K562 (cell line): ENCODE measurements around the gene FRAT2. TPM values are rescaled to one million over a fixed set of nuclear protein-coding genes. Genes with fewer than 3 reads are reported as not detected.

ENCODE experiments used
- ASH1L ChIP-seq: fragments of 450-650 bp; IDR thresholded peaks from 2 replicates; pipeline ENCODE4 v1.6.1; 2018; ENCODE audit warnings: borderline replicate concordance, mild to moderate bottlenecking, low read depth; ENCODE audit not compliant: partially characterized antibody
- ATF1 ChIP-seq, 2 experiments: fragments of 450-650 bp in 1 of 2; IDR thresholded peaks; 2 replicates each; pipeline ENCODE4 v1.6.1; 2016; ENCODE audit warnings: missing compliant biosample characterization in 1 of 2, missing genetic modification characterization in 1 of 2
- CEBPG ChIP-seq, 3 experiments: fragments of 200-800 bp in 1 of 3; sonication (Bioruptor generic) in 1 of 3; sonication (generic) in 1 of 3; formaldehyde crosslinking in 1 of 3; IDR thresholded peaks in 2 of 3; conservative IDR thresholded peaks in 1 of 3; 2 replicates each; pipeline versions ENCODE4 v1.6.1 to v1.8.0; 2016 to 2022; ENCODE audit warnings: missing compliant biosample characterization in 2 of 3, missing genetic modification characterization in 2 of 3, mild to moderate bottlenecking in 1 of 3, missing genetic modification reagents in 1 of 3
- CXXC5 ChIP-seq: fragments of 250-450 bp; sonication (Bioruptor Pico); IDR thresholded peaks from 2 replicates; pipeline ENCODE4 v1.8.0; 2022; ENCODE audit warnings: inconsistent platforms, mild to moderate bottlenecking, moderate library complexity
- ELF1 ChIP-seq: fragments of 200-800 bp; sonication (Bioruptor generic); IDR thresholded peaks from 2 replicates; pipeline ENCODE4 v1.6.1; 2016; ENCODE audit warnings: missing genetic modification characterization, missing compliant biosample characterization
- FOXM1 ChIP-seq, 2 experiments: fragments of 450-650 bp in 1 of 2; sonication (generic) in 1 of 2; formaldehyde crosslinking in 1 of 2; IDR thresholded peaks; 2 replicates each; pipeline versions ENCODE4 v1.6.1 to v1.9.0; 2017 to 2022; ENCODE audit warnings: low read depth in 2 of 2, mild to moderate bottlenecking in 2 of 2, missing genetic modification reagents in 1 of 2, moderate library complexity in 1 of 2
- FOXP4 ChIP-seq: sonication (generic); formaldehyde crosslinking; IDR thresholded peaks from 2 replicates; pipeline ENCODE4 v1.8.0; 2022; ENCODE audit warnings: mild to moderate bottlenecking, missing genetic modification reagents, borderline replicate concordance
- GATA2 ChIP-seq: sonication (generic); formaldehyde crosslinking; IDR thresholded peaks from 2 replicates; pipeline ENCODE4 v1.4.0; 2020; ENCODE audit warnings: mild to moderate bottlenecking, missing genetic modification reagents
- HNRNPUL1 ChIP-seq: fragments of 200-400 bp; formaldehyde crosslinking; IDR thresholded peaks from 2 replicates; pipeline ENCODE4 v1.6.1; 2017; ENCODE audit warnings: low read length
- MCM7 ChIP-seq, 2 experiments: fragments of 450-650 bp; IDR thresholded peaks; 2 replicates each; pipeline ENCODE4 v1.6.1; 2016 to 2018
- NFATC3 ChIP-seq: fragments of 450-650 bp; IDR thresholded peaks from 2 replicates; pipeline ENCODE4 v1.6.1; 2017; ENCODE audit warnings: mild to moderate bottlenecking
- OTX1 ChIP-seq: fragments of 450-650 bp; formaldehyde crosslinking; IDR thresholded peaks from 2 replicates; pipeline ENCODE4 v1.4.0; 2022; ENCODE audit warnings: mild to moderate bottlenecking
- POLR2B ChIP-seq: fragments of 450-650 bp; IDR thresholded peaks from 2 replicates; pipeline ENCODE4 v1.6.1; 2018; ENCODE audit warnings: low read depth; ENCODE audit not compliant: partially characterized antibody
- SRF ChIP-seq, 2 experiments: fragments of 250-450, 450-650 bp in 1 of 2; sonication (Bioruptor Pico) in 1 of 2; sonication (generic) in 1 of 2; formaldehyde crosslinking; IDR thresholded peaks; 2 replicates each; pipeline versions ENCODE4 v1.5.0 to v1.5.1; 2020 to 2022; ENCODE audit warnings: mild to moderate bottlenecking in 1 of 2, missing genetic modification reagents in 1 of 2
- SRSF9 ChIP-seq: fragments of 200-400 bp; formaldehyde crosslinking; IDR thresholded peaks from 2 replicates; pipeline ENCODE4 v1.6.1; 2017; ENCODE audit warnings: low read depth, low read length, borderline replicate concordance
- TCF3 ChIP-seq: sonication (generic); formaldehyde crosslinking; IDR thresholded peaks from 2 replicates; pipeline ENCODE4 v1.4.0; 2020; ENCODE audit warnings: mild to moderate bottlenecking, missing genetic modification reagents
- XRCC3 ChIP-seq: fragments of 450-650 bp; IDR thresholded peaks from 2 replicates; pipeline ENCODE4 v1.6.1; 2017; ENCODE audit warnings: mild to moderate bottlenecking, moderate library complexity
- ZBTB12 ChIP-seq: fragments of 250-450 bp; sonication (Bioruptor Pico); IDR thresholded peaks from 2 replicates; pipeline ENCODE4 v1.4.0; 2020
- ZNF551 ChIP-seq: fragments of 250-450 bp; sonication (Bioruptor Pico); IDR thresholded peaks from 2 replicates; pipeline ENCODE4 v1.5.0; 2021; ENCODE audit warnings: mild to moderate bottlenecking, moderate library complexity
- ZNF609 ChIP-seq: sonication (generic); formaldehyde crosslinking; IDR thresholded peaks from 2 replicates; pipeline ENCODE4 v1.8.1; 2023; ENCODE audit warnings: missing genetic modification reagents, mild to moderate bottlenecking, borderline replicate concordance
- polyA plus RNA-seq, 8 experiments: library from polyadenylated mRNA; depleted of rRNA in 4 of 8; stranded (reverse) in 5 of 8; unstranded in 3 of 8; fragments of >200 nt; fragmentation: Nextera tagmentation in 2 of 8; fragmentation: Illumina TruSeq in 1 of 8; extraction: Ambion mirVana in 2 of 8; extraction: Trizol in 1 of 8; gene quantifications; 2 replicates each; pipeline versions ENCODE4 v1.2.1 to v1.2.3, GENCODE V29; 2011 to 2014; ENCODE audit warnings: inconsistent platforms in 1 of 8, missing spikeins in 1 of 8
- total RNA-seq, 7 experiments: library from RNA; depleted of rRNA in 6 of 7; stranded (reverse); fragments of >200 nt in 6 of 7; fragmentation: Illumina TruSeq in 2 of 7; extraction: Trizol in 2 of 7; gene quantifications; 2 replicates each; pipeline versions ENCODE4 v1.2.1 to v1.2.3, GENCODE V29; 2011 to 2021; ENCODE audit warnings: low replicate concordance in 1 of 7

The FRAT2 gene
- total and polyA plus RNA-seq, 9 of the 15 experiments (the other 6 are each of a cell fraction or from before 2014, with no cell fraction given) = 4.3 to 31.7 (median 19.5) TPM

- TF ChIP-seq SRSF9 (no peak), GATA2 (CRISPR knock-in tag) (peak; percentile 31; the same call in 1 of the 2 replicates), SRF (CRISPR knock-in tag; IDR thresholded peaks at IDR 0.05) (no peak), FOXP4 (no peak), XRCC3 (no peak), POLR2B (no peak), ZBTB12 (CRISPR knock-in tag) (no peak), CEBPG (CRISPR knock-in tag; IDR thresholded peaks at IDR 0.05) (peak; percentile 81), CEBPG (tag; conservative IDR thresholded peaks at IDR 0.05 in 1 of 2, IDR thresholded peaks at IDR 0.05 in 1 of 2) (peak; percentile 56 to 84), ASH1L (no peak), HNRNPUL1 (no peak), ZNF609 (CRISPR knock-in tag) (no peak), MCM7 (IDR thresholded peaks at IDR 0.05) (no peak), OTX1 (CRISPR knock-in tag) (no peak), FOXM1 (IDR thresholded peaks at IDR 0.05; ENCODE audit: low read depth) (peak; percentile 45; the same call in 1 of the 2 replicates), FOXM1 (CRISPR knock-in tag; IDR thresholded peaks at IDR 0.05; ENCODE audit: low read depth) (no peak), ATF1 (CRISPR knock-in tag; IDR thresholded peaks at IDR 0.05) (no peak), ATF1 (tag; IDR thresholded peaks at IDR 0.05) (no peak), TCF3 (peak; percentile 84), ELF1 (no peak), CXXC5 (CRISPR knock-in tag) (no peak), NFATC3 (no peak), ZNF551 (no peak)
Observed at GRCh38 chr10:97297556-97298222, 36.8 kb downstream of the FRAT2 start (continued).
